HL-60/S4 treated with retinoic acid at 250 ng/mL for 4 days and 3 days (cell line): ENCODE data around the gene CFAP74.

ENCODE experiments used
- in situ Hi-C: fragments of 300-500 bp; cut with MboI; formaldehyde crosslinking; loops from 2 replicates; pipeline ENCODE4 v1.7.0; 2022; ENCODE audit warnings: low sequenced_read_pairs

CFAP74 gene

GRCh38 chr1:1956586-1957532, 46.7 kb downstream of the CFAP74 start:
- in situ Hi-C loops: loop anchor here (25.0 kb wide), 1 partner anchor 405 kb away; no protein-coding TSS in a partner anchor

GRCh38 chr1:1956101-1956500, 47.5 kb downstream of the CFAP74 start:
- in situ Hi-C loops: loop anchor here (25.0 kb wide), 1 partner anchor 406 kb away; no protein-coding TSS in a partner anchor

GRCh38 chr1:1955621-1956094, 47.9 kb downstream of the CFAP74 start:
- in situ Hi-C loops: loop anchor here (25.0 kb wide), 1 partner anchor 407 kb away; no protein-coding TSS in a partner anchor

- in situ Hi-C loops: loop anchor here (25.0 kb wide), 1 partner anchor 407 kb away; no protein-coding TSS in a partner anchor
Observed at GRCh38 chr1:1954831-1955441, 48.6 kb downstream of the CFAP74 start.

- in situ Hi-C loops: loop anchor here (25.0 kb wide), 1 partner anchor 408 kb away; no protein-coding TSS in a partner anchor
Observed at GRCh38 chr1:1954015-1954414, 49.6 kb downstream of the CFAP74 start.

- in situ Hi-C loops: loop anchor here (25.0 kb wide), 1 partner anchor 411 kb away; no protein-coding TSS in a partner anchor
Observed at GRCh38 chr1:1950940-1951339, 52.6 kb downstream of the CFAP74 start.

GRCh38 chr1:1948783-1949182, 54.8 kb downstream of the CFAP74 start:
- in situ Hi-C loops: no loop called here

- in situ Hi-C loops: no loop called here
Observed at GRCh38 chr1:1947493-1947892, 56.1 kb downstream of the CFAP74 start.

GRCh38 chr1:1946540-1946939, 57.0 kb downstream of the CFAP74 start:
- in situ Hi-C loops: no loop called here

GRCh38 chr1:1945782-1946393, 57.7 kb downstream of the CFAP74 start:
- in situ Hi-C loops: no loop called here

GRCh38 chr1:1943834-1944570, 59.6 kb downstream of the CFAP74 start:
- in situ Hi-C loops: no loop called here

- in situ Hi-C loops: no loop called here
Observed at GRCh38 chr1:1942753-1943656, 60.6 kb downstream of the CFAP74 start.

- in situ Hi-C loops: no loop called here
Observed at GRCh38 chr1:1941868-1942752, 61.5 kb downstream of the CFAP74 start.

GRCh38 chr1:1941211-1941841, 62.3 kb downstream of the CFAP74 start:
- in situ Hi-C loops: no loop called here

- in situ Hi-C loops: no loop called here
Observed at GRCh38 chr1:1940123-1940425, 63.5 kb downstream of the CFAP74 start.

GRCh38 chr1:1939296-1940122, 64.1 kb downstream of the CFAP74 start:
- in situ Hi-C loops: no loop called here

- in situ Hi-C loops: no loop called here
Observed at GRCh38 chr1:1938613-1939295, 64.8 kb downstream of the CFAP74 start.
